ENCODE results near the gene TNIK.

The TNIK gene

DNA sequence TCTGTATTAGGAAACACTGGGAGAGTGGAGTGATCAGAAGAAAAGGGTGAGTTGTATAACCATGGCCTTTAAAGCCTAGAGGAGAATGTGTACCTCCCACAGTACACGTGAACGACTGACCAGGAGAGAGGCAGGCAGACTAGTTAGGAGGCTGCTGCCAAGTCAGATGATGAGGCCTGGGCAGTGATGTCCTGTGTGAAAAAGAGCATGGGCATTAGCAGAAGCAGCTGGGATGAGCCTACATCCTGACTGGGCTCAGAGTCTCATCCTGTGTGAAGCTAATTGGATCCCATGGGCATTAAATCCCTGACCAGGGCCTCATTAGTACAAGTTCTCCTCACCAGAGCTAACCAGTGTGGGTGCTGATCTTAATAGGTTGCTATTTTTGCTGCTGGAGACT is 344.5 kb downstream of the TNIK start:
- TF ChIP-seq, protein P1, sequence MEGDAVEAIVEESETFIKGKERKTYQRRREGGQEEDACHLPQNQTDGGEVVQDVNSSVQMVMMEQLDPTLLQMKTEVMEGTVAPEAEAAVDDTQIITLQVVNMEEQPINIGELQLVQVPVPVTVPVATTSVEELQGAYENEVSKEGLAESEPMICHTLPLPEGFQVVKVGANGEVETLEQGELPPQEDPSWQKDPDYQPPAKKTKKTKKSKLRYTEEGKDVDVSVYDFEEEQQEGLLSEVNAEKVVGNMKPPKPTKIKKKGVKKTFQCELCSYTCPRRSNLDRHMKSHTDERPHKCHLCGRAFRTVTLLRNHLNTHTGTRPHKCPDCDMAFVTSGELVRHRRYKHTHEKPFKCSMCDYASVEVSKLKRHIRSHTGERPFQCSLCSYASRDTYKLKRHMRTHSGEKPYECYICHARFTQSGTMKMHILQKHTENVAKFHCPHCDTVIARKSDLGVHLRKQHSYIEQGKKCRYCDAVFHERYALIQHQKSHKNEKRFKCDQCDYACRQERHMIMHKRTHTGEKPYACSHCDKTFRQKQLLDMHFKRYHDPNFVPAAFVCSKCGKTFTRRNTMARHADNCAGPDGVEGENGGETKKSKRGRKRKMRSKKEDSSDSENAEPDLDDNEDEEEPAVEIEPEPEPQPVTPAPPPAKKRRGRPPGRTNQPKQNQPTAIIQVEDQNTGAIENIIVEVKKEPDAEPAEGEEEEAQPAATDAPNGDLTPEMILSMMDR (IDR thresholded peaks at IDR 0.05; ENCODE audit: low read depth, low read length) = no peak
- H3K4me3 ChIP-seq (ENCODE audit: low read depth, low read length) = no peak overlapping the region

DNA sequence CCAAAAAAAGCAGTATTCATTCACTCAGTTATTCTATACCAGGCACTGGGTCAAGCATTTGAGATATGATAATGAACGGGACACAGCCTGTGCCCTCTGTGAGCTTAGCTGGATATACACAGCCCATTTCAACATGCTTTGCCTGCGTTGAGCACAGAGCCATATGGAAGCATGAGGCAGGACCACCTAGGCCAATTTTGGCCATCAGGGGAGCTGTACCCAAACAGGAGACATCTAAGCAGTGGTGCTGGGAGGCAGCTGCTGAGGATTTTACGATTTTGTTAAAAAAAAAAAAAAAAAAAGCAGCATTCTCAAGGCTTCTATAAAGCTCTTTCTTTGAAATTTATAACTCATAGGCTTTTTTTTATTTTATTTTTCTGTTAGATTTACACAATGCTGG is 346.5 kb downstream of the TNIK start:
- H3K4me3 ChIP-seq (ENCODE audit: low read depth, low read length) = no peak overlapping the region
- TF ChIP-seq, protein P1 (IDR thresholded peaks at IDR 0.05; ENCODE audit: low read depth, low read length) = no peak

DNA sequence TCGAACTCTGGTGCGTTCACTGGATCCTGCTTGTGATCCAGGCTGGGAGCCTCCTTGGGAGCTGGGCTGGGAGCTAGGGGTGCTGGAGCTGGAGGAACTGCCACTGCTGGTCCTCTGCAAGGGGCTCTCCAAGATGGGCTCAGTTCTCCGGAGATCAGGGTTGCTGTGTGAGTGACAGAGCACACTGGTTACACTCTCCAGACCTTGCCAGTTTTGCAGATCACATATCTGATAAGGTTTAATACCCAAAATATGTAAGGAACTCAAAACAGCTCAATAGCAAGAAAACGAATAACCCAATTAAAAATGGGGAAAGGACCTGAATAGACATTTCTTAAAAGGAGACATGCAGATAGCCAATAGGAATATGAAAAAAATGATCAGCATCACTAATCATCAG is 349.5 kb downstream of the TNIK start:
- TF ChIP-seq, protein P1 (IDR thresholded peaks at IDR 0.05; ENCODE audit: low read depth, low read length) = no peak
- H3K4me3 ChIP-seq (ENCODE audit: low read depth, low read length) = no peak overlapping the region

DNA sequence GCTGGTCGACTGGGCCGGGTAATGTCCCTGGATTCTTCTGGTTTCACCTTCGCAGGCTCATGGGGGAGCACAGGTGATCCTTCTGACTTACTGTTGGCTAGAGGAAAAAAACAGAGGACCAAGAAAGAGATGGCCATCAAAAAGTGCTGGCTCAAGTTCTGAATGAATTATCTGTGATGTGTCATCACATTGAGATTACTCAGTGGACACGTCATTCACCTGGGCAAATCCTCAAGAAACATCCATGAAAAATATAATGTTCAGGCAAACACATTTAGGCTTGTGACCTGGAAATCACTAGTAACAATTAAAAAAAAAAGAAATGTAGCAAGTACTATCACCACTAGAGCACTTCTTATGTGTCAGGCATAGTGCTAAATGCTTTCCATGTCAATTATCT is 352.1 kb downstream of the TNIK start:
- TF ChIP-seq, protein P1 (IDR thresholded peaks at IDR 0.05; ENCODE audit: low read depth, low read length) = no peak
- no peak overlapping the region for H3K4me3 ChIP-seq (ENCODE audit: low read depth, low read length)

DNA sequence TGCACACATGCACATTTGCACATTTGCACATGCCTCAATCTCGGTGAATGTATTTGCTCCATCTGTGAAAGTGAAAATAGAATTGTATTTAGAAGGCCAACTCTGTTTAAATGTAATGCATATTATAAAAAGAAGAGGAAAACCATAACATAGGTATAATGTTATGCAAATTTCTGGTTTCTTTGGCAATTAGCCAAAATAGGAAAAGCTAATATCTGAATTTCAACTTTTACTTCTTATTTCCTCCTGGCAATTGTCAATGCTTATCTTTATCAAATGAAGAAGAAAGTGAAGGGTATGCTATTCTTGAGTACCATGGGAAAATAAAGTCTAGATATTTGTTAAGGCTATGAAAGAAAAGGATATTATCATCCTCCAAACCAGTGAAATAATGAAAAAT is 357.0 kb downstream of the TNIK start:
- TF ChIP-seq, protein P1 (IDR thresholded peaks at IDR 0.05; ENCODE audit: low read depth, low read length) = no peak
- no peak overlapping the region for H3K4me3 ChIP-seq (ENCODE audit: low read depth, low read length)

DNA sequence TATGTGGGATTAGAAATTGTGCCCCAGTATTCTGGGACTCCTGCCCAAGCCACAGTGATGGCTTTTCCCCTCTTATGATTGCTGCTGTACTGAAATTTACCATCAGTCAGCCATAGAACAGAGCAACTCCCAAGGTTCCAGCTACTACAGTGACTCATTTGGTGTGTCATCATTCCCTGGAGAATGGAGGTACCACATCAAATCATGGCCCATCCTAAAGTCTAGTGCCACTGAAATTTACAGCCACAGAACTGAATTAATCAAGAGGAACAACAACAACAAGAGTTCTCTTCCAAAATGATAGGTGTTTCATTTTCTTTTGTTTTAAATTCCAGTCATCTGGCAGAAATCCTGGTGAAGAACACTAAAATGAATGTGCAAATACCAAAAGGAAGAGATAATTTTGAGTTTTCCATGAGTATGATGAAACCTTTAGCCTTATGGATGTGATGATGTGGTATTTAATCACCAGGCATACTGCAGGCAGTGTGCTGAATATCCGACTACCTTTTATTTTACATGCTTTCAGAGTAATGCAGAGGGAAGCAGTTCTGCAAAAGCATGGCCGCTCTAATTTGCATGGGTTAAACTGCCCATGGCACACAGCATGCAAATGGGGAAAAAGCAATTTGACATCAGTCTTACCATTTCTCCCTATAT is 358.1 kb downstream of the TNIK start:
- H3K4me3 ChIP-seq (ENCODE audit: low read depth, low read length) = no peak overlapping the region
- TF ChIP-seq, protein P1 (IDR thresholded peaks at IDR 0.05; ENCODE audit: low read depth, low read length) = no peak

DNA sequence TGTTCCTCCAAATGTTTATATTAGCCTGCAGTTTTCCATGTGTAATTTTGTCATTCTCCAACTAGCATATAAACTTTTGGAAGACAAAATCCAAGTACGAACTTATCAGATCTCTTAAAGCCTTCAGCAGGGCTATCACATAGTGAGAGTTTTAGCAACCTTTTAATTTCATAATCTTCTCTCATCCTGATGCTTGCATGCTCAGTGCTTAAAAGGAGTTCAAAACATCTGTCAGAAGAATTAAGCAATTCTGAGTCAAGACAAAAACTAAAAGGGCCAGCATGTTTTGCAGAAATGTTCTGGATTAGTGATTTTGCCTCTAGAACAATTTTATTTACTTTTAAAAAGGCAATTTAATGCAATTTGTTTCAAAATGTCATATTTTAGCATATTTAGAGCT is 360.3 kb downstream of the TNIK start:
- TF ChIP-seq, protein P1 (IDR thresholded peaks at IDR 0.05; ENCODE audit: low read depth, low read length) = no peak
- H3K4me3 ChIP-seq (ENCODE audit: low read depth, low read length) = no peak overlapping the region

All from WI38 (cell line).